DND-41 (cell line): ENCODE data around the gene PDE4B.

Source experiments
- ATAC-seq: fragments of 200-7000 bp; cut with Tn5 transposase; 3 replicates; pipeline ENCODE4 v1.9.1; 2021; ENCODE audit warnings: low read depth; ENCODE audit not compliant: insufficient read depth
- DNase-seq: peaks from one replicate; pipeline ENCODE4 v3.0.0-alpha.2; 2020
- H2AFZ ChIP-seq: 2 replicates; pipeline ENCODE4 v1.6.0; 2012; ENCODE audit warnings: low read depth, low read length
- H3K27ac ChIP-seq: 2 replicates; pipeline ENCODE4 v1.5.1; 2012; ENCODE audit warnings: low read length, inconsistent platforms
- H3K27me3 ChIP-seq: fragments of 200-600 bp; sonication (generic); 2 replicates; pipeline ENCODE4 v1.6.0; 2012; ENCODE audit warnings: low read length, mild to moderate bottlenecking, inconsistent platforms; ENCODE audit not compliant: insufficient read depth, poor library complexity
- H3K36me3 ChIP-seq: 2 replicates; pipeline ENCODE4 v1.5.1; 2012; ENCODE audit warnings: low read length, inconsistent platforms; ENCODE audit not compliant: insufficient read depth
- H3K4me1 ChIP-seq: 2 replicates; pipeline ENCODE4 v1.5.1; 2012; ENCODE audit warnings: mild to moderate bottlenecking, low read length; ENCODE audit not compliant: insufficient read depth
- H3K4me2 ChIP-seq: 2 replicates; pipeline ENCODE4 v1.6.0; 2012; ENCODE audit warnings: mild to moderate bottlenecking, moderate library complexity, low read length, inconsistent platforms; ENCODE audit not compliant: insufficient read depth
- H3K4me3 ChIP-seq, 2 experiments: fragments of 200-600 bp in 1 of 2; shearing (Covaris generic) in 1 of 2; 2 replicates each; pipeline ENCODE4 v1.5.1; 2012 to 2016; ENCODE audit warnings: inconsistent platforms in 2 of 2, low read length in 2 of 2, mild to moderate bottlenecking in 2 of 2, low read depth in 1 of 2, moderate library complexity in 1 of 2
- H3K79me2 ChIP-seq: 2 replicates; pipeline ENCODE4 v1.6.0; 2012; ENCODE audit warnings: low read length, inconsistent platforms; ENCODE audit not compliant: insufficient read depth
- H3K9ac ChIP-seq: 2 replicates; pipeline ENCODE4 v1.6.0; 2012; ENCODE audit warnings: low read depth, mild to moderate bottlenecking, inconsistent platforms, low read length, moderate library complexity
- H3K9me3 ChIP-seq: 2 replicates; pipeline ENCODE4 v1.5.1; 2012; ENCODE audit warnings: low read length, moderate library complexity, mild to moderate bottlenecking, inconsistent platforms; ENCODE audit not compliant: insufficient read depth, severe bottlenecking
- H4K20me1 ChIP-seq: 2 replicates; pipeline ENCODE4 v1.6.0; 2012; ENCODE audit warnings: low read length; ENCODE audit not compliant: insufficient read depth
- EZH2 ChIP-seq: IDR thresholded peaks from 3 replicates; pipeline ENCODE4 v1.6.1; 2012; ENCODE audit warnings: borderline replicate concordance, low read depth, mild to moderate bottlenecking, moderate library complexity, low read length, inconsistent platforms; ENCODE audit not compliant: severe bottlenecking
- TF ChIP-seq, protein P1 (sequence below): IDR thresholded peaks from 2 replicates; pipeline ENCODE4 v1.5.1; 2012; ENCODE audit warnings: borderline replicate concordance, low read length, moderate library complexity, mild to moderate bottlenecking; ENCODE audit not compliant: poor library complexity, severe bottlenecking; ENCODE audit errors: extremely low read depth

PDE4B gene

DNA sequence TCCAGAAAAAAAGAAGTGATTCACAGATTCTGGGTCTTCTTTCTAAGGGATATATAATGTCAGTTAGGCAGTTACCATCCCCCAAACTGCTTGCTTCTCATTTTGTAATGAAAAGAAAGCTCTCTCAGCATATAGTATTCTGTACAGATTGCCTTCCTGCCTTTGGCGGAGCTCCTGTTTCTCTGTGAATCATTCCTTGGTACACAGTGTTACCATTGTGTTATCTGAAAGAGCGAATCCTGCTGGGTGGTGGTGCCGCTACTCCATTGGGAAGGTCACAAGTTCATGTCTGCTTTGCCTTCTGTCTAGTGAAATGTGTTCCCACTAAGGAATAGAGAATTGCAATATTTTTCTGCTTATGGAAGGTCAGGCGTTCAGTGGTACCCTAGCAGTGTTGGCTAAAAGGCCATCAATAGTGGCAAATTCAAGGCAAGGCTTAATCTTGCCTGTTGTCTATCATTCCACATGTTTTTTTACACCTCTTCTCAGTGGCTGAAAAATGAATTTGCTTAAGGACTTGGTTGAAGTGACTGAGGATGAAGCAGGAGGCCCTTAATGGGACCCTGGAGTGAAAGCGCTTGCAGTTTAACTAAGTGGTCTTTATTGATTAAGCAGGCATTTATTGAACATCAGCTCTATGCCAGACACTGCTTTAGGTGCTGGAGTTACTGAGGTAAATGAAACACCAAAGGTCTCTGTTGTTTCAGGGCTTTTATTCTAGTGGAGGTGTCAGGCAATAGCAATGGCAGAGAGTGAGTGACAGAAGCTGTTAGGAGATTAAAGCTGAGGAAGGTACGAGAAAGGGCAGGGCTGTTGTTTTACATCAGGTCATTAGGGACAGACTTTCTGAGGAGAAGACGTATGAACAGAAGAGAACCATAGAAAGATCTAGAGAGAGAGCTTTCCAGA is 186.7 kb downstream of the PDE4B start:
- no peak for DNase-seq
- Histone ChIP-seq H3K36me3 (no peaks in the 10 kb centered on the region), H3K4me3 (no peak overlapping the region), H2AFZ (no peak overlapping the region), H3K27me3 (no peaks in the 10 kb centered on the region), H3K4me2 (no peak overlapping the region), H3K9ac (no peak overlapping the region), H4K20me1 (no peaks in the 10 kb centered on the region), H3K9me3 (peaks cover 10% of the 10 kb centered on the region), H3K27ac (no peak overlapping the region), H3K79me2 (no peaks in the 10 kb centered on the region), H3K4me1 (no peaks in the 10 kb centered on the region)
- TF ChIP-seq EZH2 = no peak
- TF ChIP-seq, protein P1, sequence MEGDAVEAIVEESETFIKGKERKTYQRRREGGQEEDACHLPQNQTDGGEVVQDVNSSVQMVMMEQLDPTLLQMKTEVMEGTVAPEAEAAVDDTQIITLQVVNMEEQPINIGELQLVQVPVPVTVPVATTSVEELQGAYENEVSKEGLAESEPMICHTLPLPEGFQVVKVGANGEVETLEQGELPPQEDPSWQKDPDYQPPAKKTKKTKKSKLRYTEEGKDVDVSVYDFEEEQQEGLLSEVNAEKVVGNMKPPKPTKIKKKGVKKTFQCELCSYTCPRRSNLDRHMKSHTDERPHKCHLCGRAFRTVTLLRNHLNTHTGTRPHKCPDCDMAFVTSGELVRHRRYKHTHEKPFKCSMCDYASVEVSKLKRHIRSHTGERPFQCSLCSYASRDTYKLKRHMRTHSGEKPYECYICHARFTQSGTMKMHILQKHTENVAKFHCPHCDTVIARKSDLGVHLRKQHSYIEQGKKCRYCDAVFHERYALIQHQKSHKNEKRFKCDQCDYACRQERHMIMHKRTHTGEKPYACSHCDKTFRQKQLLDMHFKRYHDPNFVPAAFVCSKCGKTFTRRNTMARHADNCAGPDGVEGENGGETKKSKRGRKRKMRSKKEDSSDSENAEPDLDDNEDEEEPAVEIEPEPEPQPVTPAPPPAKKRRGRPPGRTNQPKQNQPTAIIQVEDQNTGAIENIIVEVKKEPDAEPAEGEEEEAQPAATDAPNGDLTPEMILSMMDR = no peak
- no peak for ATAC-seq

DNA sequence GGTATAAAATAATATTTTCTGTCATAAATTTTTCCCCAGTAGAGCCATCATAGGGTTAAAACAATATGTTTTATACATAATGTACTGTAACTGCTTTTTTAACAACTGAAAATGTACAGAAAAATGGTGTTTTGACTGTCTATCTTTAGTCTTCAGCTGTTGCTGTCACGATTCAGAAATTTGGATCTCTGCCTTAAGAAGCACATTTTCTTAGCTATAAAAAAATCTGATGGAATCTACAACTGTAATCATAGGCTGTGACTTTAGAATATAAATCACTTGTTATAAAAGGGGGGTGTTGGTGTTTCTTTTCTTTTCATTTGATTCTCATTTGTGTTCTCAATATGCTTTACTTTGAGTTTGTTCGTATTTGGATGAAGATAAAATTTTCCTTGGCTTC is 187.5 kb downstream of the PDE4B start:
- Histone ChIP-seq H3K36me3 (no peaks in the 10 kb centered on the region), H4K20me1 (no peaks in the 10 kb centered on the region), H3K9me3 (peaks cover 9% of the 10 kb centered on the region), H2AFZ (no peak overlapping the region), H3K9ac (no peak overlapping the region), H3K27ac (no peak overlapping the region), H3K4me2 (no peak overlapping the region), H3K4me1 (no peaks in the 10 kb centered on the region), H3K4me3 (no peak overlapping the region), H3K79me2 (no peaks in the 10 kb centered on the region), H3K27me3 (no peaks in the 10 kb centered on the region)
- DNase-seq (no peak), ATAC-seq (no peak)
- no peak for TF ChIP-seq EZH2
- TF ChIP-seq, protein P1 = no peak

DNA sequence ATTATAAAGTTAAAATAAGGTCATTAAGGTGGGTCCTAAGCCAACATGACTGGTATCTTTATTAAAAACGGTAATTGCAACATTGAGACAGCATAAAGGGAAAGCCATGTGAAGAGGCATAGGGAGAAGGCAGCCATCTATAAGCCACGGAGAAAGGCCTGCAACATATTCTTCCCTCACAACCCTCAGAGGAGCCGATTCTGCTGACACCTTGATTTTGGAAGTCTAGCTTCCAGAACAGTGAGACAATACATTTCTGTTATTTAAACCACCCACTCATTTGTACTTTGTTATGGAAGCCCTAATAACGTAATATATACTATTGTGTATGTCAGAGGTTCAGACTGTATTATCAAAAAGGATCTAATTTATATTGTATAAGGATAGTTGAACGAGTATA is 190.8 kb downstream of the PDE4B start:
- no peaks in the 10 kb centered on the region for H3K36me3 ChIP-seq
- no peak for ATAC-seq
- H3K4me3 ChIP-seq = no peak overlapping the region
- no peak for DNase-seq
- H3K27ac ChIP-seq = no peak overlapping the region
- H3K9ac ChIP-seq = no peak overlapping the region
- H3K79me2 ChIP-seq = no peaks in the 10 kb centered on the region
- H4K20me1 ChIP-seq = no peaks in the 10 kb centered on the region
- no peak overlapping the region for H3K4me2 ChIP-seq
- no peak overlapping the region for H2AFZ ChIP-seq
- TF ChIP-seq, protein P1 = no peak
- no peak for TF ChIP-seq EZH2
- H3K4me1 ChIP-seq = no peaks in the 10 kb centered on the region
- no peaks in the 10 kb centered on the region for H3K9me3 ChIP-seq
- H3K27me3 ChIP-seq = no peaks in the 10 kb centered on the region
